HS-5 (cell line): ENCODE data around the gene RNU2-1.
"Not testable (repeated sequence)": the region's sequence is repeated elsewhere in the genome, so short reads cannot be mapped to it uniquely, and the experiment has no call there.

ENCODE experiments used
- DNase-seq: peaks from one replicate; pipeline ENCODE4 v3.0.0-alpha.2; 2012; ENCODE audit warnings: low read depth

RNU2-1 gene

DNA sequence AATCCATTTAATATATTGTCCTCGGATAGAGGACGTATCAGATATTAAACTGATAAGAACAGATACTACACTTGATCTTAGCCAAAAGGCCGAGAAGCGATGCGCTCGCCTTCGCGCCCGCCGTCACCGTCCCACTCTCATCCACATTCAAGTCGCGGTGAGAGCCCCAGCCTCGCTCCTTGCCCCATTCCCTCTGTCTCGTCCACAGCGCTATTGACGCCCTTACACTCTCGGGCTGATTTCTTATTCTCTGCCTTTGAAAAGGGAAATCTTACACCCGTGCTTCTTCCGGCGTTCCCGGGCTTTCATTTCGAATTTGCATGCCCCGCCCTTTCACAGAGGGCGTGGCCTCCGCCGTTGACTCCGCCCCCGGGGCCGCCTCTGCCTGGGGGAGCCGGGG lies at the start of gene RNU2-1:
RNU2-1 (minus strand) TSS at position 101 of the 400 bp plus-strand sequence.
- not testable (repeated sequence) for DNase-seq

DNA sequence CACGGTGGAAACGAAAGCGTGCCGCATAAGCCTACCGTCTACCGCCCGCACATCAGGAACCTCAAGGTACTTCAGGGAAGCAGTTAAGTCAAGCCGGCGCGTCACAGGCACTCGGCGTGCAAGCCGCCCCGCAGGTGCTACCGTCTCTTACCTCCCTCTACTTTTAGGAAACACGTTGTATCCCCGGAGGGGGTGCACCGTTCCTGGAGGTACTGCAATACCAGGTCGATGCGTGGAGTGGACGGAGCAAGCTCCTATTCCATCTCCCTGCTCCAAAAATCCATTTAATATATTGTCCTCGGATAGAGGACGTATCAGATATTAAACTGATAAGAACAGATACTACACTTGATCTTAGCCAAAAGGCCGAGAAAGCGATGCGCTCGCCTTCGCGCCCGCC lies 39.1 kb upstream of the RNU2-1 start:
- DNase-seq = not testable (repeated sequence)

- not testable (repeated sequence) for DNase-seq
Observed at GRCh38 chr17:43272483-43272882, 38.7 kb upstream of the RNU2-1 start.

DNA sequence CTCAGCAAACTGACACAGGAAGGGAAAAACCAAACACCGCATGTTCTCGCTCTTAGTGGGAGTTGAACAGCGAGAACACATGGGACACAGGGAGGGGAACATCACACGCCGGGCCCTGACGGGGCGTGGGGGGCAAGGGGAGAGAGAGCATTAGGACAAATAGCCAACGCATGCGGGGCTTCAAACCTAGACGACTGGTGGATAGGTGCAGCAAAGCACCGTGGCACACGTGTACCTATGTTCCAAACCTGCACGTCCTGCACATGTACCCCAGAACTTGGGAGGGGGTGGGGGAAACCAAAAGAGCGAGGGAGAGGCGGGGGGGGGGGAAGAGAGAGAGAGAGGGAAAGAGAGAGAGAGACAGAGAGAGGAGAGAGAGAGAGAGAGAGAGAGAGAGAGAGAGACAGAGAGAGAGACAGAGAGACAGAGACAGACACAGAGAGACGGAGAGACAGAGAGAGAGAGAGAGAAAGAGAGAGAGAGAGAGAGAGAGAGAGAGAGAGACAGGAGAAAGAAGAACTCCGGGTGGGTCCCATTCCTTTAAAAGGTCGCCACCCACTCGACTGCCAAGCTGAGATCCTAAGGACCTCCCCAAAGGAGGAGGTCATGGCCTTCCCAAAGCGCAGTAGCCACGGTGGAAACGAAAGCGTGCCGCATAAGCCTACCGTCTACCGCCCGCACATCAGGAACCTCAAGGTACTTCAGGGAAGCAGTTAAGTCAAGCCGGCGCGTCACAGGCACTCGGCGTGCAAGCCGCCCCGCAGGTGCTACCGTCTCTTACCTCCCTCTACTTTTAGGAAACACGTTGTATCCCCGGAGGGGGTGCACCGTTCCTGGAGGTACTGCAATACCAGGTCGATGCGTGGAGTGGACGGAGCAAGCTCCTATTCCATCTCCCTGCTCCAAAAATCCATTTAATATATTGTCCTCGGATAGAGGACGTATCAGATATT lies 37.1 kb upstream of the RNU2-1 start:
- not testable (repeated sequence) for DNase-seq

- not testable (repeated sequence) for DNase-seq
Observed at GRCh38 chr17:43246456-43246855, 12.7 kb upstream of the RNU2-1 start.

DNA sequence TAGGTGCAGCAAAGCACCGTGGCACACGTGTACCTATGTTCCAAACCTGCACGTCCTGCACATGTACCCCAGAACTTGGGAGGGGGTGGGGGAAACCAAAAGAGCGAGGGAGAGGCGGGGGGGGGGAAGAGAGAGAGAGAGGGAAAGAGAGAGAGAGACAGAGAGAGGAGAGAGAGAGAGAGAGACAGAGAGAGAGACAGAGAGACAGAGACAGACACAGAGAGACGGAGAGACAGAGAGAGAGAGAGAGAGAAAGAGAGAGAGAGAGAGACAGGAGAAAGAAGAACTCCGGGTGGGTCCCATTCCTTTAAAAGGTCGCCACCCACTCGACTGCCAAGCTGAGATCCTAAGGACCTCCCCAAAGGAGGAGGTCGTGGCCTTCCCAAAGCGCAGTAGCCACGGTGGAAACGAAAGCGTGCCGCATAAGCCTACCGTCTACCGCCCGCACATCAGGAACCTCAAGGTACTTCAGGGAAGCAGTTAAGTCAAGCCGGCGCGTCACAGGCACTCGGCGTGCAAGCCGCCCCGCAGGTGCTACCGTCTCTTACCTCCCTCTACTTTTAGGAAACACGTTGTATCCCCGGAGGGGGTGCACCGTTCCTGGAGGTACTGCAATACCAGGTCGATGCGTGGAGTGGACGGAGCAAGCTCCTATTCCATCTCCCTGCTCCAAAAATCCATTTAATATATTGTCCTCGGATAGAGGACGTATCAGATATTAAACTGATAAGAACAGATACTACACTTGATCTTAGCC lies 7.0 kb upstream of the RNU2-1 start:
- DNase-seq = not testable (repeated sequence)

GRCh38 chr17:43239597-43239996 lies 5.8 kb upstream of the RNU2-1 start:
- not testable (repeated sequence) for DNase-seq

DNA sequence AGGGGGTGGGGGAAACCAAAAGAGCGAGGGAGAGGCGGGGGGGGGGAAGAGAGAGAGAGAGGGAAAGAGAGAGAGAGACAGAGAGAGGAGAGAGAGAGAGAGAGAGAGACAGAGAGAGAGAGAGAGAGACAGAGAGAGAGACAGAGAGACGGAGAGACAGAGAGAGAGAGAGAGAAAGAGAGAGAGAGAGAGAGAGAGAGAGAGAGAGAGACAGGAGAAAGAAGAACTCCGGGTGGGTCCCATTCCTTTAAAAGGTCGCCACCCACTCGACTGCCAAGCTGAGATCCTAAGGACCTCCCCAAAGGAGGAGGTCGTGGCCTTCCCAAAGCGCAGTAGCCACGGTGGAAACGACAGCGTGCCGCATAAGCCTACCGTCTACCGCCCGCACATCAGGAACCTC lies 514 bp downstream of the RNU2-1 start:
- DNase-seq = not testable (repeated sequence)

- not testable (repeated sequence) for DNase-seq
Observed at GRCh38 chr17:43232021-43232699, 1.6 kb downstream of the RNU2-1 start.

GRCh38 chr17:43231205-43232020 lies 2.4 kb downstream of the RNU2-1 start:
- not testable (repeated sequence) for DNase-seq

DNA sequence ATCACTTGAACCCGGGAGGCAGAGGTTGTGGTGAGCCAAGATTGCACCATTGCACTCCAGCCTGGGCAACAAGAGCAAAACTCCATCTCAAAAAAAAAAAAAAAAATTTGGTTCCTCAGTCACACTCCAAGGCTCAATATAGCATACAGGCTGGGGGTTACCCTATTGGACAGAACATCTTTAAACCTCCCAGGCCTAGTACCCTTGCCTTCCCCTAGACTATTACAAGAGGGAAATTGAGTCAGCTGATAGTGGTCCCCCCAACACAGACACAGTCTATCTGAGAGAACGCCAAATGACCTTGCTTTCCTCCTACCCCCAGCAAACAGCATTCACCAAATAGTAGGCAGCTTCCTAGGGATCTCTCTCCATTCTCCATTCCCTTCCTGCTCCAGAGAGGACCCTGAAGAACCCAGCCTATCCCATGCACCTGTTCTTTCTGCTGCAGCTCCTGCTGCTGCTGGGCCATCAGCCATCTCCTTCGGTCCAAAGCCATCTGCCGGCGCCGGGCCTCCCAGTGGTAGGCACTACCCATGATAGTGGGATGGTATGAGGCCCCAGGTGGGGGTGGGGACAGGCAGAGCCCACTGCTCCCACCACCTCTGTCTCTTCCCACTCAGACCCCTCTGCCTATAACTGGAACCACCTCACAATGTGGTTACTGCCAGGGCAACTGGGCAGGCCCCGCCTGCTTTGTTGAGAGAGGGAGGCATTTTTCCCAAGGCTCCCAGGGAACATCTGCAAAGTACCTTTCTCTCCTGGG lies 5.6 kb downstream of the RNU2-1 start, which contains the start of gene CCDC200:
CCDC200 (minus strand) TSS at position 604 of the 763 bp plus-strand sequence; CDS start at position 535, 69 bp downstream.
- not testable (repeated sequence) for DNase-seq

GRCh38 chr17:43226393-43226792 lies 7.4 kb downstream of the RNU2-1 start:
- no peak for DNase-seq

- no peak for DNase-seq
Observed at GRCh38 chr17:43224146-43224705, 9.6 kb downstream of the RNU2-1 start.

DNA sequence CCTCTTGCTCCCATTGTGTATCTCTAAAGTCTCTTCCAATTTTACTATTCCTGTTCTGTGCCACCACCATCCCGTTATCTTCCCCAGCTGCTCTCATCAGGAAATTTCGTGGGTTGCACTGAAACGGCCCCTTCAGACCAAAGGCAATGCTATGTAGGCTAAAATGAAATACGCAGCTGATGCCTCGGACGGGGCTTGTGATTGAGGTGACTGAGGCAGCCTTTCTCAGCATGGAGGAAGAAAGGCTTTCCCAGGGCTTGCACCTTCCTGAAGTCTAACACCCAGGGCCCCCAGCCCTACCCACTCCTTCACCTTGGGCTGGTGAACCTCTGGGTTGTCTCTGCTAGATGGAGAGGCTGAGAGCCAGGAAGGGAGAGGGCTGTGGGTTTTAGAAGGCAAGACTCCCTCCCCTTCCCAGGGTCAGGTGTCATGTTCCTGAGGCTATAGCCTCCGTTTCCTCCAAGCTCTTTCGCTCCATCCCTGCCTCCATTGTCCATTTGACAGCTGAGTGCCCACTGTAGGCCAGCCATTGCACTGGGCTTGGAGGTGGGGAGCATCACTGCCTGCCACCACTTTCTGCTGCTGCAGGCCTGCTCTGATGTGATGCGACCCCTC lies 13.2 kb downstream of the RNU2-1 start:
- DNase-seq = no peak

- no peak for DNase-seq
Observed at GRCh38 chr17:43219746-43220380, 13.9 kb downstream of the RNU2-1 start.

- no peak for DNase-seq
Observed at GRCh38 chr17:43219001-43219400, 14.8 kb downstream of the RNU2-1 start.

DNA sequence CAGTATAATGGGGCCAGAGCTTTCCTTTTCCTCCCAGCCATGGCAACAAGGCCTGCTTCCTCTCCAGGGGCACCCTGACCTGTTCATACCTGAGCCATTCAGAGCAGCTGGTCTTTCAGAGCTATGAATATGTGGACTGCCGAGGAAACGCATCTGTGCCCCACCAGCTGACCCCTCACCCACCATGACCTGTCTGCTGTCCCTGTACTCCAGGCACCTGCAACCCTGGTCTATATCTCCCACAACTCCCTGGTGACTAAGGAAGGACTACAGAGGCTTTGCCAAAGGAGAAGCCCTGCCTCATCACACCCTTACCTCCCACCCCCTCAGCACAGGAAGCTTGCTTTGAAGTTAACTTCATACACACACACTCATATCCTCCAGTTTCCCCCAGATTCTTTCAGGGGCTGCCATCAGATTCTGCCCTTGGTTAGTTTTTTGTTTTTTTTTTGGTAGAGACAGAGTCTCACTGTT lies 16.1 kb downstream of the RNU2-1 start:
- DNase-seq = no peak

GRCh38 chr17:43216762-43217613 lies 16.8 kb downstream of the RNU2-1 start:
- no peak for DNase-seq
